NCI-H82 treated with DMSO at 0.1 percent for 48 hours (cell line): Measurements from ENCODE around the gene TMEM179B.
A peak's percentile ranks its signal among the peaks of the same experiment; 100 is the strongest.
"Not testable (repeated sequence)": the region's sequence is repeated elsewhere in the genome, so short reads cannot be mapped to it uniquely, and the experiment has no call there.

Source experiments
- DNase-seq: peaks from one replicate; lab custom pipeline; 2025; ENCODE audit not compliant: unreplicated experiment; lab: John Stamatoyannopoulos, UW

Gene TMEM179B

GRCh38 chr11:62788991-62789390, 1.8 kb downstream of the TMEM179B start:
- DNase-seq = no peak

GRCh38 chr11:62789576-62789975, 2.4 kb downstream of the TMEM179B start:
- no peak for DNase-seq

- DNase-seq = peak; percentile 46
Observed at GRCh38 chr11:62791501-62792201, 4.4 kb downstream of the TMEM179B start, which contains the start of gene TMEM223. Gene TMEM223 (minus strand): TSS chr11:62792006. CDS start chr11:62791994, 12 bp downstream.

- DNase-seq = peak; percentile 46
Observed at GRCh38 chr11:62792202-62792575, 5.0 kb downstream of the TMEM179B start.

- no peak for DNase-seq
Observed at GRCh38 chr11:62794201-62794775, 7.1 kb downstream of the TMEM179B start.

- no peak for DNase-seq
Observed at GRCh38 chr11:62796281-62796680, 9.1 kb downstream of the TMEM179B start.

- DNase-seq = no peak
Observed at GRCh38 chr11:62799486-62799885, 12.3 kb downstream of the TMEM179B start.

- no peak for DNase-seq
Observed at GRCh38 chr11:62801071-62801470, 13.9 kb downstream of the TMEM179B start.

GRCh38 chr11:62804310-62805075, 17.3 kb downstream of the TMEM179B start:
- DNase-seq = no peak

GRCh38 chr11:62805076-62805892, 18.1 kb downstream of the TMEM179B start, which contains the start of gene NXF1:
Gene NXF1 (minus strand): TSS chr11:62805440. CDS start chr11:62805356, 84 bp downstream.
- DNase-seq = peak; percentile 66

GRCh38 chr11:62805961-62806441, 18.8 kb downstream of the TMEM179B start:
- no peak for DNase-seq

- DNase-seq = no peak
Observed at GRCh38 chr11:62806611-62807121, 19.5 kb downstream of the TMEM179B start.

GRCh38 chr11:62810748-62811147, 23.5 kb downstream of the TMEM179B start:
- DNase-seq = no peak

- DNase-seq = no peak
Observed at GRCh38 chr11:62811659-62812058, 24.5 kb downstream of the TMEM179B start.

- DNase-seq = no peak
Observed at GRCh38 chr11:62816557-62816956, 29.4 kb downstream of the TMEM179B start.

GRCh38 chr11:62817129-62817528, 29.9 kb downstream of the TMEM179B start:
- no peak for DNase-seq

- no peak for DNase-seq
Observed at GRCh38 chr11:62823677-62824076, 36.5 kb downstream of the TMEM179B start.

GRCh38 chr11:62828130-62828529, 40.9 kb downstream of the TMEM179B start:
- not testable (repeated sequence) for DNase-seq

- no peak for DNase-seq
Observed at GRCh38 chr11:62830904-62831519, 43.8 kb downstream of the TMEM179B start.
